Epithelial cell of esophagus (primary cell): ENCODE data around the gene NR6A1.
A peak's percentile ranks its signal among the peaks of the same experiment; 100 is the strongest.

ENCODE experiments used
- DNase-seq: peaks from one replicate; pipeline ENCODE4 v3.0.0; 2010; ENCODE audit warnings: low read depth
- H3K4me3 ChIP-seq: 2 replicates; pipeline ENCODE4 v1.5.1; 2011; ENCODE audit warnings: mild to moderate bottlenecking, low read length, control low read depth
- CTCF ChIP-seq: IDR thresholded peaks from 2 replicates; pipeline ENCODE4 v1.5.1; 2011; ENCODE audit warnings: low read depth, mild to moderate bottlenecking, low read length, control low read depth, inconsistent platforms; ENCODE audit not compliant: insufficient read depth; ENCODE audit errors: missing control alignments

NR6A1 gene

GRCh38 chr9:124541824-124542223, 229.3 kb downstream of the NR6A1 start:
- DNase-seq = no peak
- no peak overlapping the region for H3K4me3 ChIP-seq
- no peak for TF ChIP-seq CTCF

GRCh38 chr9:124537926-124538325, 233.2 kb downstream of the NR6A1 start:
- no peak overlapping the region for H3K4me3 ChIP-seq
- DNase-seq = peak; percentile 35
- no peak for TF ChIP-seq CTCF

GRCh38 chr9:124535846-124536245, 235.3 kb downstream of the NR6A1 start:
- H3K4me3 ChIP-seq = no peak overlapping the region
- TF ChIP-seq CTCF = no peak
- no peak for DNase-seq

GRCh38 chr9:124532897-124533296, 238.2 kb downstream of the NR6A1 start:
- H3K4me3 ChIP-seq = no peak overlapping the region
- no peak for DNase-seq
- peak; percentile 5 for TF ChIP-seq CTCF

- no peak for TF ChIP-seq CTCF
Measured at GRCh38 chr9:124531115-124531514, 240.0 kb downstream of the NR6A1 start.

GRCh38 chr9:124530246-124530645, 240.9 kb downstream of the NR6A1 start:
- no peak overlapping the region for H3K4me3 ChIP-seq
- DNase-seq = no peak
- no peak for TF ChIP-seq CTCF

More at GRCh38 chr9:124531115-124531514, 240.0 kb downstream of the NR6A1 start:
- no peak for DNase-seq
- H3K4me3 ChIP-seq = no peak overlapping the region

- TF ChIP-seq CTCF = no peak
- DNase-seq = no peak
- no peak overlapping the region for H3K4me3 ChIP-seq
Measured at GRCh38 chr9:124527781-124528180, 243.3 kb downstream of the NR6A1 start.
